NCI-H2196 treated with DMSO at 0.1 percent for 48 hours (cell line): ENCODE results near the gene CASKIN1.

ENCODE experiments used
- DNase-seq: peaks from one replicate; lab custom pipeline; 2025; ENCODE audit not compliant: unreplicated experiment; lab: John Stamatoyannopoulos, UW

The CASKIN1 gene

GRCh38 chr16:2176047-2176446 lies 20.4 kb downstream of the CASKIN1 start:
- DNase-seq = no peak

DNA sequence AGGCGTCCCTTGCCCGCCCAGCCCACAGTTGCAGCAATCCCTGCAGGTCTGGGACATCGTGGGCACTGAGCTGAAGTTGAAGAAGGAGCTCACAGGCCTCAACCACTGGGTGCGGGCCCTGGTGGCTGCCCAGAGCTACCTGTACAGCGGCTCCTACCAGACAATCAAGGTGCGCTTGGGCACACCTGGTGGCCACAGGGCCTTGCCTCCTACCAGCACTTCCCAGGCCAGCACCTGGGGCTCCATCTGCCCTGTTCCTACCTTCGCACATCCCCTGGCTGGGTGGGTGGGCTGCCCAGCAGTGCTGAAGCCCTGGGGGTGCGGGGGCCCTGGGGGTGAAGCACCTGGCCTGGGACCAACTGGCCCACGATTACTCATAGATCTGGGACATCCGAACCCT lies 21.0 kb downstream of the CASKIN1 start:
- no peak for DNase-seq

DNA sequence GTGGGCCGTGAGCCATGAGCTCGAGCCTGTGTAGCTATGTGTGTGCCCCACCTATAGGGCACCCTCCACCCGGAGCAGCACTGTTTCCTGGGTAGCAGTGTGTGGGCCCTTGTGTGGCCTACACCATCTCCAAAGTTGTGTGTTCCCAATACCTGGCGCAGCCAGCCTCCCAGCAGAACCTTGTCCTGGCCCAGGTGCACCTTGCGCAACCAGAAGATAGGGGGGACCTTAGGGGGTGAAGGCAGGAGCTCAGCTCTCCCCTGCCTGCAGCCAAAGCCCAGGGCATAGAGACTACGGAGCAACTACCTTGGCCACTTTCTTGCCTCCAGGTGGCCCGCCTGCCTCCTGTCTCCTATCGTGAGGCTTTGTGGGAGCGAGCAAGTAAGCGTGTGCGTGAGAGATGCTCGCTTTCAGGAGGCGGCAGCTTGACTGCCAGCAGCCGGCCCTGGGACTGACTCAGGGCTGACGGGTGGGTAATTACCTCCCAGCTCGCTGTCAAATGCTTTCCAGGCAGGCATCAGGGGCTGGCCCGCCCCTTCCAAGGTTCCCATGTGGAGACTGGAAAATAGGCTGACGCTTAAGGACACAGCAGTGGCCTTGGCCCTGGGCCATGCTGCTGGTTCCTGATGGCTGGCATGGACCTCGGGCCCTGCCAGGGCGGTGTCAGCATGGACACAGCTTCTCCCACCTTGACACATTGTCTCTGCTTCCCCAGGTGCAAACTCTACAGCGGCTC lies 21.8 kb downstream of the CASKIN1 start:
- DNase-seq = no peak

DNA sequence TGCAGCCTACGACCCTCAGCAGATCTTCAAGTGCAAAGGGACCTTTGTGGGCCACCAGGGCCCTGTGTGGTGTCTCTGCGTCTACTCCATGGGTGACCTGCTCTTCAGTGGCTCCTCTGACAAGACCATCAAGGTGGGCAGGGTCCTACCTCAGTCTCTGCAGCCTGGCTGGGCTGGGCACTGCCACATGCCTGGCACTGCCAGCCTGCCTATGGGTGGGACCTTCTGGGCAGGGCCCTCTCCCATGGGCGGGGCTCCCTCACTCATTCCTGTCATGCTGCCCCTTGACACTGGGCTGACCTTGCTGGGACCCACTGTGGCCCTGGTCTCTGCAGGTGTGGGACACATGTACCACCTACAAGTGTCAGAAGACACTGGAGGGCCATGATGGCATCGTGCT lies 22.5 kb downstream of the CASKIN1 start:
- DNase-seq = no peak

GRCh38 chr16:2173366-2173765 lies 23.0 kb downstream of the CASKIN1 start:
- DNase-seq = no peak

DNA sequence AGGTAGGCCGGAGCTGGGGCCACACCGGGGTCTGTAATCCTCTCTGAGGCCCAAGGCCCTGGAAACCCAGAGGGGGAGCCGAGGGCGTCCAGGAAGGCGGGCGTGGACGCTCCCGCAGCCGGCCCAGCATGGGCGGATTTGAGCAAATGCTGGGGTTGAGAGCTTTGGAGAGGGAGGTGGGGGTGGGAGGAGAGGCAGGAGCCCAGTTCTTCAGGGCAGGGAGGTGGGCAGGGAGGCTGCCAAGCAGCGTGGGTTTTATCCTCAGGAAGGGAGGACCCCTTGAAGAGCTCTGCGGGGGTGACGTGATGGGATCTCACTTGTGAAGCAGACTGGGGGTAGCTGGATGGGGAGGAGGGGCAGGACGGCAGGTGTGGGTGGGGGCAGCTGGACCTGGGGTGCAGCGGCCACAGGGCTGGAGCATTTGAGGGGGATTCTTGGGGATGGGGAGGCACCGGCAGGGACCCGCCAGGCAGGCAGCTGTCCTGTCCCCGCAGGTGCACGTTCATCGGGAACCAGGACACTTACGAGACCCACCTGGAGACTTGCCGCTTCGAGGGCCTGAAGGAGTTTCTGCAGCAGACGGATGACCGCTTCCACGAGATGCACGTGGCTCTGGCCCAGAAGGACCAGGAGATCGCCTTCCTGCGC lies 23.6 kb downstream of the CASKIN1 start:
- DNase-seq = no peak

DNA sequence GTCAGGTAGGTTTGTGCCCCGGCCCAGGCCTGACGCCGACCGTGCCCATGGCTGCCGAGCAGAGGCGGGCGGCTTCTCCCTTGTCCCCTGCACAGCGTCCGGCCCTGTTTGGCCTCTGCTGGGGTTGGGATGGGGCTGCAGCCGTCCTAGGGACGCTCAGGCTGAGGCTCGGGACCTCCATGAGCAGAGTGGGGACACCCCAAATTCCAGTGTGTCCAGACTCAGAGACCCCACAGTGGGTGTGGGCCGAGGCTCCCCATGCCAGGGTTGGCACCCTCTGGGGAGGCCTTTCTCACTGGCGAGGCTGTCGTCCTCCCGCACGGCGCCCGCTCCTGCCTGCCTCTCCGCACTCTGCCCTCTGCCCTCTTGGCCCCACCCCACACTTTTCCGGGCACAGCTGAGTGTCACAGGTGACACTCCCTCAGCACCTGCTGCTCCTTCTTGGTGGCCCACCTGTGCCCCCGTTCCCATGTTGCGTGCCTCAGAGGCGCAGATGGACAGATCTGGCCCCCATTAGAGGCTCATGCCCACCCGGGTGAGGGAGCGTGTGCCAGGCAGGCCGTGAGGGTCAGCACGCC lies 24.7 kb downstream of the CASKIN1 start:
- no peak for DNase-seq

GRCh38 chr16:2170587-2171435 lies 25.6 kb downstream of the CASKIN1 start:
- DNase-seq = no peak

DNA sequence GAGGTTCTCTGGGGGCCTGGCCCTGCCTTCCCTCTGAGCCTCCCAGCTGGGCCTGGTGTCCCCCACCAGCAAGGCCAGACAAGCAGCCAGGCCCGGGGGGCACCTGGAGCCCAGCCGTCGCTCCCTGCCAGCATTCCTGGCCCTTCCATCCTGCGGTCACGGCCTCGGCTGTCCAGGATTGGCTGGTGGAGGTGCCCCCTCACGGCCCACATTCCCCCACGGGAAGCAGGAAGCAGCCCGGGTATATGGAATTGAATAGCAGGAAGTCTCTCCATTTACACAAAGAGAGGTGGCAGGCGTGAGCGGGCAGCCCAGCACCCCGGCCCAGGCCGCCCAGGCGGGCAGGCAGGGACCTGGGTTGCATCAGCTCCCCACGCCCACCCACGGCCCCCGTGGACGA lies 26.3 kb downstream of the CASKIN1 start:
- no peak for DNase-seq

- DNase-seq = no peak
Measured at GRCh38 chr16:2167068-2167638, 29.3 kb downstream of the CASKIN1 start.

- DNase-seq = no peak
Measured at GRCh38 chr16:2166263-2167067, 29.9 kb downstream of the CASKIN1 start.

DNA sequence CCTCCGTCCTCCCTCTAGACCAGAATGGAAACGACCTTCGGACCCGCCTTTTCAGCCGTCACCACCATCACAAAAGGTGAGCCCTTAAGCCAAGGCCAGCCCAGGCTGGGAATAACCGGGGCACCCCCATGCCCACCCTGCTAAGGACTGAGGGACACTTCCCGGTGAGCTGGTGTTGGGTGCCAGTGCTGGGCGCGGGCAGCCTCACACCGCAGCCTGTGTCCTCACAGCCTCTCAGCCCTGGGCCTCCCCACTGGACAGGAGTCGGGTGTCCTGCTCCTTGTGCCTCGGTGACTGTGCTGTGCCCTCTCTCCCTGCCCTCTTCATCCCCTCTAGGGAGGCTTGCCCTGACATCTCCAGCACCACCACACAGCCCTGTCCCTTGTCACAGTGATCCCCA lies 30.5 kb downstream of the CASKIN1 start:
- no peak for DNase-seq

GRCh38 chr16:2163211-2163881 lies 33.1 kb downstream of the CASKIN1 start:
- no peak for DNase-seq

DNA sequence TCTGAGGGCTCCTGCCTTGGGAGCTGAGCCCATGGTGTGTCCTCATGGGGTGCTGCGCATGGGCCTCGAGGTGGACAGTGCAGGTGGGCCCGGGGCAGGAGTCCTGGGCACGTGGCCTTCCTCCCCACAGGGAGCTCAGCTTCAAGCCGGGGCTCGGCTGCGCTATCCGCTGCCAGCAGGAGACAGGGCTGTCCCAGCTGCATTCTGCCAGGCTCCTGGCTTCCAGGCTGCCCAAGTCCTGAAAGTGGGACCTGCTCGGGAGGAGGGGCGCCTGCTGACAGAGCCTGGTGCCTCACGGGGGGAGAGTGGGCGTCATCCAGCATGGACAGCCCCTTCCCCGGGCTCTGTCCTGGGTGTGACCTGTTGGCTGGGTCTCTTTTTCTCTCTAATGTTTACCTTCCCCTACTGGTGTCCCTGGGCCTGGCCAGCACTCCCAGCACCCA lies 33.7 kb downstream of the CASKIN1 start:
- DNase-seq = no peak

DNA sequence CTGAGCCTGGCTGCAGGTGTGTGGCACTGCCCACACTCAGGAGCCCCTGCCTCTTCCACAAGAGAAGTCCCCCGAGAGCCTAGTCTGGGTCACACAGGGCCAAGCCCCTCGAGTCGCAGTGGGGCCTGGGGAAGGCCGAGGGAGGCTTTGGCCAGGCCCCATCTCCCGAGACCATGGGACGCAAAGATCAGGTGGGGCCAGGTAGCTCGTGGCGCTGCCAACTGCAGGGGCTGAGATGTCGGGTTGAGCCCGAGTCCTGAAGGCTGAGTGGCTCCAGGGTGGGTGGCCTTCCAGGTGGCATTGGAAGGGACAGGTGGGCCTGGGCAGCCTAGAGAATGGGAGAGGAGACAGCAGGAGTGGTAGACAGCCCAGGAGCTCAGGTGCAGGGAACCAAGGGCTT lies 34.5 kb downstream of the CASKIN1 start:
- DNase-seq = no peak

DNA sequence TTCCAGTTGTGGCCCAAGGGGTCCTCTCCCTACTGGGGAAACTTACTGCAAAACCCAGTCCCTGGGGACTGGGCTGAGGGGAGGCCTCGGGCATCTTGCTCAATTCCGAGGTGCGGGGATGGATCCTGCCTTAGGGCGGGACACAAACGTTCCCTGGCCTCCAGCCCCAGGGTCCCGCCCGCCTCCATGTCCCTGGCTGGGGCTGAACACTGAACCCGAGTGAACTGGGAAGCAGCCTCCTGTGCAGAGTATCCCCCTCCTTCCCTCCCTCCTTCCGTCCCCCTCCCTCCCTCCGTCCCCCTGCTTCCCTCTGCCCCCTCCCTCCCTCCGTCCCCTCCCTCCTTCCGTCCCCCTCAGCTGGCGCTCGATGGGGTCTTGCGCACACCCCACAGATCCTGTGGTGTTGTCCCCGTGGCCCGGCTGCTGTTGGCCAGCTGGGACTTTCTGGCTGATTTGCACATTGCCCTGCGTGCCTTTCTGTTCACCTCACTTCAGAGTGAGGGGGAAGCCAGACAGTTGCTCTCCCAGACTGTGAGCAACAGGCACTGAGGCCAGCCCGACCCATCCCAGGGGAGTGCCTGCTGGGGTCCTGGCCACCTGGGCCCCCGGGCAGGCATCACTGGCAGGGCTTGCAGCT lies 35.4 kb downstream of the CASKIN1 start:
- DNase-seq = no peak

DNA sequence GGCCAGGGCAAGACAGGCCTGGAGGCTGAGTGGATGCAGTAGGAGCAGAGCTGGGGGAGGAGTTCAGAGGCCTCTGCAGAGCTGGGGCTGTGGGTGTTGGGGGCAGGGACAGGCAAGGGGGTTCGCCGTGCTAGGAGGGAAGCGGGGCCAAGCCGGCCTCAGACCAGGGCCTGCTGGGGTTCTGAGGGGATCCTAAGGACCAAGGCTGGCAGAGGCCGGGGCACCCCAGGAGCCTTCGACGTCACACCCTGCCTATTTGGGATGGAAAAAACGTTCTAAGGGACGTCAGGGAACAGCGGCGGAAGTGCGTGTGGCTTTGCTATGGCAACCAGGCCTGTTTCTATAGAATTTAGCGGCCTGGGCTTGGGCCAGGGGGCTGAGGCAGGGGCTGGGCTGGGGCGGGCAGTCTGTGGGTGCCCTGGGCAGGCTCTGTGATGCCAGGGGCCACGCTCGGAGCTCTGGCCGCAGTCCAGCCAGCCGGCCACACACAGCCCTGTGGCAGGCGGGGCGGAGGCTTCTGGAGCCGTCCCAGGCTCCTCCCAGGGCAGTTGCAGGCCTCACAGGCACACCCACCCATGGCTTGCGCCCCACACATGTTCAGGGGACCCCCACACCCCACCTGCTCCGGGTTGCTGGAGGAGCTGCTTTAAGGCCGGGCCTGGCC lies 37.1 kb downstream of the CASKIN1 start:
- DNase-seq = no peak

DNA sequence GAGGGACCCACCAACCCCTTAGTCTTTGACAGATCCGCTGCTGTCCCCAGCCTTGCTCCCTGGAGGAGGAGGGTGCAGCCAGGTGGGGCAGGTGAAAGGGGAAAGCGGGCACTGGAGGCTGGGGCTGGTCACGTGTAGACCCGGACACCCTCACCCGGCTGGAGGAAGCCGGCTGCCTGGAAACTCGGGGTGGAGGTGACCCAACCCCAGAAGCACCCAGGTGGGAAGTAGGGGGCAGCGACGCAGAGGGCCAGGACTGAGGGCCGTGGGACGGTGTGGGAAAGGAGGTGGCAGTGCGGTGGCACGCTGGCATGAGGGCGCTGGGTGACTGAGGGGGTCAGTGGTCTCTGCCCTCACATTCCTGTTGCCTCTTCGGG lies 38.2 kb downstream of the CASKIN1 start:
- no peak for DNase-seq
